Skin of body (tissue), 2 donors: ENCODE data around the gene LAGE3. TPM values are rescaled to one million over a fixed set of nuclear protein-coding genes. Genes with fewer than 3 reads are reported as not detected.

ENCODE experiments used
- DNase-seq: peaks from one replicate; lab custom pipeline; 2025; lab: John Stamatoyannopoulos, UW
- total RNA-seq: library from RNA; depleted of rRNA; stranded (reverse); fragments of >200 nt; gene quantifications from one replicate; pipeline ENCODE4 v1.2.3, GENCODE V29; 2014

Gene LAGE3, protein sequence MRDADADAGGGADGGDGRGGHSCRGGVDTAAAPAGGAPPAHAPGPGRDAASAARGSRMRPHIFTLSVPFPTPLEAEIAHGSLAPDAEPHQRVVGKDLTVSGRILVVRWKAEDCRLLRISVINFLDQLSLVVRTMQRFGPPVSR
- 5.2 TPM for total RNA-seq

DNA sequence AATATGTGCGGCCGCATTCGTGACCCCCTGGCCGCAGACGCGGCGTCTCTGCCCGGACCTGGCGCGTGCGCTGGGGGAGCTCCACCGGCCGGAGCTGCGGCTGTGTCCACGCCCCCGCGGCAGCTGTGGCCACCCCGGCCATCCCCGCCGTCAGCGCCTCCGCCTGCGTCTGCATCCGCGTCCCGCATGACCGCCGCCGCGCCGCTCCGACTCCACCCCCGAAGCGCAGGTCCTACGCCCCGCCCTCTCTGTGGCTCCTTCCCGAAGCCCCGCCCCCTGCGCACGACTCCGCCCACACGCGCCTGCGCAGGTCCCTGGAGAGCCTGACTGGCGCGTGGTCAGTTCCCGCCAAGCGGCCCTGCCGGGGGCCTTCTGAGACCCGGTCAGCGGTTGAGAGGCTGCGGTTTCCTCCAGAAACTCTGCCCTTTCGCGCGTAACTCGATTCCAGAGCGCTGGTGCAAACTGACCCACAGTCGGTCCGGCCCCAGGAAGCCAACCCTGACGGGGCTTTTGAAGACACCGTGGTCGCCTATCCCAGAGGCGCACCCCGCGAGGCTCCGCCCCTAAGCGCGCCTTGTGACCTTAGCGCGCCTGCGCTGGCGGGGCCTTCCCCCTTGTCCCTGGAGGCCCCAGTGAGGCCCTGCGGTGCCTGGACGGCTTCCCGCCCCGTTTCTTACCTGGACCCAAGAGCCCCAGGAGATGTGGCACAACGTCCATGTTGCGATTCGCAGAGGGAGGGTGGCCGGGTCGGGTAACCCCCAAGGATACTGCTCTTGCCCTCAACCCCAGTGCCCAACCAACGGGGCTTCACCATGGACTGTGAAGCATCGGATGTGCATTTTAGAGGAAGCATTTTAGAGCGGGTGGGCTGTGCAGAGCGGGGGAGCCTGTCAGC lies at the start of gene LAGE3:
TSS of gene LAGE3 (minus strand) at position 554 of the 895 bp plus-strand sequence. CDS start at position 188, 366 bp downstream.
- DNase-seq: peak; percentile 75

DNA sequence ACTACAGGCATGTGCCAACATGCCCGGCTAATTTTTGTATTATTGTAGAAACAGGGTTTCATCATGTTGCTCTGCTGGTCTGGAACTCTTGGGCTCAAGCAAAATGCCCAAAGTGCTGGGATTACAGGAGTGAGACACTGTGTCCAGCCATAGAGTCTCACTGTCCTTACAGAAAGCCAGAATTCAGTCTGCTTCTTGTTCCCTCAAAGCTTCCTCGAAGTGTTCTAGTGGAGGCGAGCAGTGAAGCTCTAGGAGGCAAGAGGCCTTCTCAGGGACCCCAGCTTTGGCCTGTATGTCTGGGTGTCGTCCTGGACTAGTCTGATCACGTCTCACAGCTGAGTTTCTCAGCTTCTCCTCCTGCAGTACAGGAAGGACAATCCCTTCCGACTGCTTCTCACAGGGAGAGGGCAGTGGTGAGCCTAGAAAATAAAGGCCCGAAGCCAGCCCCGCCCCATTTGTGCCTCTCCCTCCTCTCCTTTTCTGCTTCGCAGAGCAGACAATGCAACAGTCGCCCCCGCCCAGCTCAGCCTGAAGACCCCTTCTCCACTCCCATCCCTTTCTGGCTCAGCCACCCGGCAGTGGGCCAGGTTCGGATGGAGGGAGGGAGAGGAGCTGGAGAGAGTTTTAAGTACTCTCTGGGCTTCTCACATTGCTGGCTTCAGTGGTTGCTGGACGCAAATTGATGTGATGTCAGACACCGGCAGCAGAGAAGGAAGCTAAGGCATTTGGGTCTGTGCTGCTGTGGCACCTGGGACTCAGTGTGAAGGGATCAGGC lies 48.0 kb upstream of the LAGE3 start:
- DNase-seq: peak; percentile 55

DNA sequence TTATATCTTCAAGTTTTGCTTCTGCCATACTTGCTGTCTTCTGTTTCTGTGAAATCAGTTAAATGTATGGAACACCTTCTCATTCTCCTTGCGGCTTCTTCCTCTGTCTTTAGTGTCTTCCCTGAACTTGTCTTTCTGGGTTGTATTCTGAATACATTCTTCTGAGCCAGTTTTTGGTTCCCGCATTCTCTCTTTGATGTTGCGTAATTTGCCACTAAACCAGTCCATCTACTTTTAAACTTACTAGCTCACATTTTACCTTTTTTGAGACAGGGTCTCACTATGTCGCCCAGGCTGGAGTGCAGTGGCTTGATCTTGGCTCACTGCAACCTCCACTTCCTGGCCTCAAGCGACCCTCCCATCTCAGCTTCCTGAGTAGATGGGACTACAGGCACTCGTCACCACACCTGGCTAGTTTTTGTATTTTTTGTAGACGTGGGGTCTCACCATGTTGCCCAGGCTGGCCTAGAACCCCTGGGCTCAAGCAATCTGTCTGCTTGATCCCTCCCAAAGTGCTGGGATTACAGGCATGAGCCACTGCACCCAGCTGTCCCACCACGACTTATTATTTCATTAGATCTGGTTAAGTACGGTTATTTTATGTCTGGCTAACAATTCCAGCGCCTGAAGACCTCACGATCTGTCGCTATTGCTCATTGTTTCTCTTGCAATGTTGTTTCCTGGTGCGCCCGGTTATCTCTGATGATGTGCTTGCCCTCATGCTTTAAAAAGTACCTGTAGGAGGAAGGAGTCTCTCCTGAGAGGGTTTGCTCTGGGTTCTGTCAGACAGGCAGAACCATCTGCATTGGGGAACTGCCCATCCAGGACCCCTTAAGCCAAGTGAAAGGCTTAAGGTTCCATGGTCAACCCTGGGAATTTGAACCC lies 46.8 kb upstream of the LAGE3 start:
- DNase-seq: no peak

DNA sequence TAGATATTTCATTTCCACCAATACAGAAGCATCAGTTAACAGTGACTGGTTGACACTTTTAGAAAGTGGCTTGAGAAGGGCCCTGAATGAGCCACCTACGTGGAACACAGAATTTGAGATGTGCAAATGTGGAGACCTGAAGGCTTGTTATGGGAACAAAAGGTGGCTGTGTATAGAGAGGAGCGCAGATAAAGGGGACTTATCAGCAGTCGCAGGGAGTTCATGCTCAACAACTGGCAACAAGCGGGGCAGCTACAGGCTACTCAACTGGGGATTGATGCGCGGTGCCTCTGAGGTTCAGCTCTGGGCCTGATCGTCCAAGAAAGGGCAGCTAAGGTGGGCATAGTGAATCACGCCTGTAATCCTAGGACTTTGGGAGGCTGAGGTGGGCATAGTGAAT lies 40.3 kb upstream of the LAGE3 start:
- no peak for DNase-seq

DNA sequence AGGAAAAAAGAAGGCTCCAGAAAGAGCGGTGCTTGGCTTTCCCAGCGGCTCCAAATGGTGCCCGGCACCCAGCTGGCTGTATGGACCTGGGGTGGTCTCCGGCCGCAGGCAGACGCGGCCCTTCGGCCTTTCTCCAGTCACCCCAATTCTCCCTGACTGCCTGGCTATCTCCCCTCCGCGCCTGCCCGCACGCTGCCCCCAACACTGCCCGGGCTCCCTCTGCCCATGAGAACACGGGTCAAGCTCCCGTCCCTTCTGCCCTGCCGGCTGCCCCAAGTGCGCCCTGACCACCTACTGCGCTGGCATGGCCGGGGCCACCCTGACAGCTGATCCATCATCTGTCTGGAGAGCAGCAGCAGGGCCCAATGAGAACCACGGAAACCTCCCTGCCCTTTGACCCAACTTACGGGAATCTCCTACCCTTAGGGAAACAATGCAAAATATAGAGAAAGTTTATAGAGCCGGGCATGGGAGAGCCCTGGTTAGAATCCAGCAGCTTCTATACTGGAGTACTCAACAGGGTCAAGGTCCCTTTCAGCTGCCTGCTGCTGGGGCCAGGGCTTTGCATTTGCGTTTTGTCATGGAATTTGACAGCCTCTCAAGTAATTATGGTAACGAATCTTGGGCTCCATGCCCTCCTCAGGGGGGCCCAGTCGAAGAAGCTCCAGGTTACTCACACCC lies 38.2 kb upstream of the LAGE3 start:
- DNase-seq: no peak

DNA sequence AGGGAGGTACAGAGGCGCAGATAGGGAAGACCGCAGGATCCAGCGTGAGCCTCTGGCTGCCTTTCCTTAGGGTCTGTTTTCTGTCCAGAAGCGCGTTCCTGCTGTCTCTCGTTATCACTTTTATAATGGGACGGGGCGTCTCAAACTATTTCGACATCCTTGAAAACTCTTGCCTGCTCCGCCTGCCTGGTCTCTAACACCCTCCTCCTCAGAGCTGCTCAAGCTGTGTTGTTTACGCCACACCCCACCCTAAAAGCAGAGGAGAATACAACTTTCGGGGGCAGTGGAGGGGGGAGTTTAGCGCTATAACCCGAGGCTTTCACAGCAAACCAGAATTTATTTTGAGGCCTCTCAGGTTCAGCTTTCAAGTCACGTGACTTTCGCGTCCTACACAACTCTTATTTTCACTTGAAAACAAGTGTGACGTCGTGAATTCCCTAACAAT lies 37.6 kb upstream of the LAGE3 start:
- DNase-seq: peak; percentile 61

DNA sequence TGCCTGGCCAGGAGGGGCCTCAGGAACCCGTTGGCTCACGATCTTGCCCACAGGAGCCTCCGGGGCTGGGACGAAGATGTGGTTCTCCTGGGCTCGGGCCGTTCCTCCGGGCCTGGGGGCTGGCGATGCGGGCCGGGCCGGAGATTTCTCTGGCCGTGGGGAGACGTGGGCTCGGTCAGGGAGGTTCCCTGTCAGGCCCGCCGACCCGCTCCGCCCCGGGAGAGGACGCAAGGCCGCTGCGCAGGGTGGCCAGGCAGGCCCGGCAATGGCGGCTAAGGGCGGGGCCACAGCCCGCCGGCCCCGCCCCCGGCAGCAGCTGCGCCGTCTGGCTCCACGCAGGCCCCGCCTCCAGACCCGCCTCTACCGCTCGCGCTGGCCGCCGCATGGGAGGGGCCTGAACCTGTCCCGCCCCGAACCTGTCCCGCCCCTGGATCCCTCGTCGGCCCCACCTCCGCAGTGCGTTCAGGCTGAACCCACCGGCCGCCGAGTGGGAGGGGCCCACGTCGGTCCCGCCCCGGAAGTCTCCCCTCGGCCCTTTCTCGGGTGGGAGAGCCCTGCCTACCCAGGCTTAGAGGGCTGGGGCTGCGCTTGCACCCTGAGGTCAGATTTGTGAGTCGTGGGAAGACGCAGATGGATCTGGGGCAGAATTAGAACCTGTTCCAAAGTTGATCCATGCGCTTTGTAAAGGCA lies 37.0 kb upstream of the LAGE3 start, which contains the start of gene FAM3A:
TSS of gene FAM3A (minus strand) at position 267 of the 690 bp plus-strand sequence. CDS start 460 bp downstream, outside the sequence.
- DNase-seq: peak; percentile 89

DNA sequence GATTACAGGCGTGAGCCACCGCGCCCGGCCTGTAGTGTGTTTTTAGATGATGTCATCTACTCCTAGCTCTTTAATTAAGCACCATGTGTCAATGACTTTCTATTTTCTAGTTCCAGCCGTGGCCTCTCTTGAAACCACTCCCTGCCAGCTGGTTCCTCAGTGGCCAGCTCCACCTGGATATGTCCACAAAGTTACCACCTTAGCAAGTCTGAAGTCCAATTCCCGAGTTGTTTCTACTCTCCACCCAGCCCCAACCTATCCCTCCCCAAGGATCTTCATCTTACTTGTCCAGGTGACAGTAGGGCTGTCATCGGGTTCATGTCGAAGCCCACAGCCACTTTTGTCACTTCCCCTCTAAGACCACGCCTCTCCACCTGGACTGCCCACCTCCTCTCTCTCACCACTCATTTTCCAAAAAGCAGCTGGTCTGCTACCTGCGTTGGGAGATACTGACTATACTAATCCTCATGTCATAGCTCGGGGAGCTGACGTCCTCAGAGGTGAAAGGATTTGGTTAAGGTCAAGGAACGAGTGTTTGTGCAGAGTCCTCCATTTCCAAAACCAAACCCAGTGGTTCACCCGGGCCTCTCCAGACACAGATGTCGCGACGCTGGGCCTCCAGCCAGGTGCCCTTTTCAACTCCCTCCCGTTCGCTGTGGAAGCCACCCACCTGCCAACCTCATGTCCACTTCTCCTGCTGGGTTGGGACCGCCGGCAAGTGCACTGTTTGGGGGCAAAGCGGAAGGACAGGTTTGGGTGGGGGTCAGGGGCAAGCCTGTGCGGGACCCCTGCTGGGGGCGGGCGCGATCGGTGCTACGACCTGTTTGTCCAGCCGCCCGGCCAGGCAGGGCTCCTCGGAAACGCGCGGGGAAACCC lies 36.2 kb upstream of the LAGE3 start:
- no peak for DNase-seq

DNA sequence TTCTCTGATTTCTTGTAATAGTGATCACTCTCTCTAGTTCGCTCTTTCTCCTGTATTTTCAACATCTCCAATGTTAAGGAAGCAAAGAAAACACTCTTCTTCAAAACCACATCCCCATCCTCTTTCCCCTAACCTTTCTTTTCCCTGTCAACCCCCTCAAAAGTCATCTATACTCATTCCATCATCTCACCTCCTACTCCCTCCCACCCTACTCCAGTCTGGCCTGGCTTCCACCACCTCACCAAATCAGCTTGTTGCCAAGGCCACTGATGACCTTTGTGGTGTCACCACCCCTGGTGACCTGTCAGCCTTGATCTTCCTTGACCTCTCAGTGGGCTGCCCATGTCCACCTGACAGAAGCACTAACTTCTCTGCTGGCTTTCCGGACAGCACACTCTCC lies 34.6 kb upstream of the LAGE3 start:
- DNase-seq: no peak

DNA sequence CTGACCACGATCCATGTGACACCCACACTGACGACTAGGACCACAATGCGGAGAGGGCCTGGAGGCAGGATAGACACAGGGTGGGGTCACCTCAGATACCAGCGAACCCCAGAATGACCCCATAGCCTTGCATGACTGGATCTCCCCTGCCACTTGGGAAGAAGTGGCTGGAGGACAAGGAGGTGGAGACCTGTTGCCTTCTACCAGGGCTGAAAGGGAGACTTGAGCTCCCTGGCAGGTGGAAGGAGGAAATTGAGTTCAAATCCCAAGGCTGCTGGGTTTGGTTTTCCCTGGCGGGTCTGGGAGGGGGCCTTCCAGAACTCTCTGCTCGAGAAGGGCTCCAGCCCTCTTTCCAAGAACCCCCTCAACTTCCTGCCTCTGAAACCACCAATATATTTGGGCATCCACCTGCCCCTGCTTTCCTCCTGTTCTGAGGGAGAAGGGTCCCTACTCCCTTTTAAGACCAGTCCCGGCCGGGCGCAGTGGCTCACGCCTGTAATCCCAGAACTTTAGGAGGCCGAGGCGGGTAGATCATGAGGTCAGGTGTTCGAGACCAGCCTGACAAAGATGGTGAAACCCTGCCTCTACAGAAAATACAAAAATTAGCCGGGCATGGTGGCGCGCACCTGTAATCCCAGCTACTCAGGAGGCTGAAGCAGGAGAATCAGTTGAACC lies 33.9 kb upstream of the LAGE3 start:
- no peak for DNase-seq

DNA sequence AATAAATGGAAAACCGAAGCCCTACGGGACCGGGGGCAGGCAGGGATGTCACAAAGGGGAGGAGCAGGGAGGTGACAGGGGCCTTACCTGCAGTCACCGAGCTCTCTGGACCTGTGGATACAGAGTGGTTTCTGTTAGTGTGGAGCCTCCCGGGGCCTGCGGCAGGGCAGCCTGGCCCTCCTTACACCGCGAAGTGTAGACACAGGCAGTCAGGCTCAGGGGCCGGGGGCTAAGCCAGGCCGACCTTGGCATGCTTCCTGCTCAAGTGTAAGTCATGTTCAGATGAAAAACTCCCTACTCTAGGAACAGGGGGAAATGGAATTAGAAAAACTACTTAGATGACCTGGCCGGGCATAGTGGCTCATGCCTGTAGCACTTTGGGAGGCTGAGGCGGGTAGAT lies 32.7 kb upstream of the LAGE3 start:
- no peak for DNase-seq

DNA sequence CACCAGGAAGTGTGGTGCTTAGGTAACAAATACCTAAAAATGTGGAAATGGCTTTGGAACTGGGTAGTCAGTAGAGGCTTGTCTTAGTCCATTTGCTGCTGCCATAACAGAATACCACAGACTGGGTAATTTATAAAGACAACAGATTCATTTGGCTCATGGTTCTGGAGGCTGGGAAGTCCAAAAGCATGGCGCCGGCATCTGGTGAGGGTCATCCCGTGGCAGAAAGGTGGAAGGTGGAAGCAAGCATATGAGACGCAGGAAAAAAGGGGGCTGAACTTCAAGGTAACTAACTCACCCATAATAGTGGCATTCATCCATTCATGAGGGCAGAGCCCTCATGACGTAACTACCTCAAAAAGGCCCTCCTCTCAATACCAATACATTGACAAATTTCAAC lies 30.4 kb upstream of the LAGE3 start:
- no peak for DNase-seq

DNA sequence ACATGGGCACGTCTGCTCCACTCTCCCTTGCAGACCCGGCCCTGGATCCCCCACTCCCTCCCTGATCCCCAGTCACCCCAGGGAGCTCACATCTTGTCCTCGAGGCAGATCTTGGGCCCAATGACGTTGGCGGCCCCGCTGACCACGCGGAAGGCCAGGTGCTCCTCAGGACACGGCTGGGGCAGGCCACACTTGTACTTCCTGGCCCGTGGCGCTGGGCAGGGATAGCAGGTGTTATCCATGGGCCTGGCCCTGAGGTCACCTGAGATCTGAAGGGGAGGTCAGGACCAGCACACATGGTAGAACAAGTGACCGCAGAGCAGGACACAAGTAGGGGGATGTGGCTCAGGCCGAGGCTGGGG lies 29.3 kb upstream of the LAGE3 start:
- no peak for DNase-seq

DNA sequence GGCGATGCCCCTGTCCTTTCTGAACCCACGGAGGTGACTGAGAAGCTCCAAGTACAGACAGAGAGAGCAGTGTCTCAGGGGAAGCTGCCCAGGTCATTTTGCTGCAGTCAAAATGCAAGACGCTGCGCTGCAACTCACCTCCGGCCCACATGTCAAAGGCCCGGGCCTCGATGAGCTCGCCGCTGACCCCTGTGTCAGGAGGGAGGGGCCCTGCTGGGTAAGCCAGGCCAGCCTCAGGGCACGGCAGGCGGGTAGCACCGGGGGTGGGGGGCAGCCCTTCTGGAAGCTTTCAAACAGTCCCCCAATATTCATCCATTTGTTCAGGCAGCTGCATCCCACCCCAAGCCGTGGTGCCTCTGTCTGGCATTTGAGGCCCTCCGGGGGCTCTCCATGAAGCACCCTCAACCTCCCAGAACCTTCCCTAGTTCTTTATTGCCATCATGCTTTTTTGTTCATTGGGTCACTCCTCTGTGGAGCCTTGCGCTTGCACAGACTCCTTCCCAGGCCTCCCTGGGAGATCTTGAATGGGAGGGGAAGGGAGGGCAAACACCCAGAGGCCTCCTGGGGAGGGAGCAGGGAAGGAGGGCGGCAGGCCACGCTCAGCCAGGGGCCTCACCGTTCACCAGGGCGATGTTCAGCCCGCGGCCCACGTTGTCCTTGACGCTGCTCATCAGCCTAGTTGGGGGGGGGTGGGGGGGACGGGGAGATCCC lies 28.7 kb upstream of the LAGE3 start:
- DNase-seq: no peak

DNA sequence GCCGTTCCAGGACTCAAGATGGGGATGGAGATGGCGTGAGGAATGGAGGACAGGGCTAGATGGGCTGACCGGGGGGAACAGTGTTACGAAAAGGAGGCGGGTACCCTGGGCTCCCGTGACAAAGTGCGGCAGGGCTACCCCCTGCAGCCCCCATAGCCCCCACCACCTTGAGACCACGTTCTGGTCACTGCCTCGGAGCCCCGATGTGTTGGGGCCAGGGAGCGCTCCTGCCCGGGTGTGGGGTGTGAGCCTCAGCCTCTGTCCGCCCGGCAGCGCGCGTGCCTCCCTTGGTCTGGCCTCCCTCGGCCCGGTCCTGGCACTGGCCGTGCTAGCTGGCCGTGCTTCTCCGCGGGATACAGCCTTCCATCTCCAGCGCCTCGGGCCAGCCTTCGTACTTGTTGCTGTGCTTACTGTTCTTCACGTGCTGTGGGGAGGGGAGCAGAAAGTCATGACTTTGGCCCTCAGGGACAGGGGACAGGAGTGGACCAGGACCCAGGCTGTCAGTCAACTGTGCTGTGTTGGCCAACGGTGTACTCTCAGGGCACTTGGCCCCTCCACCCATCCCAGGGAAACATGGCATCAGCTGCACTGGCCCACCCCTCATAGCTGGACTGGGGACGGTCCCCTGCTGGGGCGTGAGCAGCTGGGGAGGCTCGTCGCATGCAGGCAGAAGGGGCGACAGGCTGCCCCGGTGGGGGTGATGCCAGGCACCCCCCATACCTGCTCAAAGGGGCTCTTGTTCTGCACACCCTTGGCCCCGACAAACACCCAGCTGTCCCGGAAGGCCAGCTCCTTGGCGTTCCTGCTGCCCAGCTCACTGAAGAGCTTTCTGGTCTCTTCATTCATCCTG lies 27.6 kb upstream of the LAGE3 start:
- DNase-seq: no peak

DNA sequence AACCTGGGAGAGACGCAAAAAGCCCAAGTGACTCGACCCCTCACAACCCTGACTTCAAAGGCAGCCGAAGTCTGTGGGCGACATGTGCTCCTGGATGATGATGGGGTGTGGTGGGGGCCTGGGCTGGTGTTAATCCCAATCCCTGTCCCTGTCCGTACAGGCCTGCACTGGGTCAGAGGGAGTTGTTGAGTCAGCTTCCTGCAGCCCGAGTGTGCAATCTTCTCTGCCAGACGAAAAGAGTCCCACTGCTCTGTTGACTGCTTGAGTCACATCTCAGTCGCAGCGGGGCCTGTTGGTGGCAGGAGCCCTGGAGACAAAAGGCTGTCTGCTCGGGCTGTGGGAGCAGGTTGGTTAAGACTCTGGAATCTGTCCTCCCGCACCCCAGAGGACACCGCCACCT lies 26.7 kb upstream of the LAGE3 start:
- no peak for DNase-seq

DNA sequence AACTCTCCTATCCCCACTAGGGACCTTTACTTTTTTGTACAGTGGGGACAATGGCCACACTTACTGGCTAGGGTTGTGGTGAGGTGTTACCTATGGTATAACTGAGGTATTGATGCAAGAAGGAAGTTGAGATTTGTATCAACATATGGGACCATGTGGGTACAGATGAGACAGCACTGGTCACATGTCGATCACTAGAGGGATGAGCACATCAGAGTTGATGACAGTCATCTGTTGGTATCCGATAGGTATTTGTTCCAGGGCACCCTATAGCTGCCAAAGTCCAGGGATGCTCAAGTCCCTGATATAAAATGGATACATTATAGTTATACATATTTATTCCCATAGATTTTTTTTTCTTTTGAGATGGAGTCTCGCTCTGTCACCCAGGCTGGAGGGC lies 23.9 kb upstream of the LAGE3 start:
- DNase-seq: no peak
